GM18517 (cell line): ENCODE measurements around the gene STEAP3.
A peak's percentile ranks its signal among the peaks of the same experiment; 100 is the strongest.

Experiments used
- ATAC-seq: cut with Tn5 transposase; IDR thresholded peaks from one replicate; pipeline ENCODE4 v1.9.1; 2021; ENCODE audit warnings: mild to moderate bottlenecking, moderate library complexity; ENCODE audit not compliant: unreplicated experiment

The STEAP3 gene

GRCh38 chr2:119223521-119224390 is at the start of gene STEAP3:
STEAP3 (plus strand) TSS chr2:119223834; CDS start chr2:119231013, 7,179 bp downstream.
- ATAC-seq = peak; percentile 82

- ATAC-seq = no peak
These were observed 49.2 kb upstream of the STEAP3 start for GRCh38 chr2:119174216-119174992.

GRCh38 chr2:119174993-119175347 is 48.7 kb upstream of the STEAP3 start:
- no peak for ATAC-seq

GRCh38 chr2:119175517-119175916 is 48.1 kb upstream of the STEAP3 start:
- ATAC-seq = no peak

- ATAC-seq = no peak
These were observed 46.3 kb upstream of the STEAP3 start for GRCh38 chr2:119177171-119177837.

- no peak for ATAC-seq
These were observed 45.8 kb upstream of the STEAP3 start for GRCh38 chr2:119177838-119178190.

GRCh38 chr2:119178776-119179175 is 44.9 kb upstream of the STEAP3 start:
- no peak for ATAC-seq

- no peak for ATAC-seq
These were observed 44.4 kb upstream of the STEAP3 start for GRCh38 chr2:119179202-119179601.

- ATAC-seq = no peak
These were observed 43.6 kb upstream of the STEAP3 start for GRCh38 chr2:119179991-119180390.

- no peak for ATAC-seq
These were observed 42.7 kb upstream of the STEAP3 start for GRCh38 chr2:119180892-119181291.

GRCh38 chr2:119181391-119181790 is 42.2 kb upstream of the STEAP3 start:
- ATAC-seq = no peak

- no peak for ATAC-seq
These were observed 41.7 kb upstream of the STEAP3 start for GRCh38 chr2:119181791-119182445.

GRCh38 chr2:119184512-119184911 is 39.1 kb upstream of the STEAP3 start:
- no peak for ATAC-seq

- no peak for ATAC-seq
These were observed 33.1 kb upstream of the STEAP3 start for GRCh38 chr2:119190321-119191111.

GRCh38 chr2:119192893-119193292 is 30.7 kb upstream of the STEAP3 start:
- ATAC-seq = no peak

GRCh38 chr2:119195001-119195400 is 28.6 kb upstream of the STEAP3 start:
- no peak for ATAC-seq

GRCh38 chr2:119195887-119196286 is 27.7 kb upstream of the STEAP3 start:
- no peak for ATAC-seq

- ATAC-seq = no peak
These were observed 27.1 kb upstream of the STEAP3 start for GRCh38 chr2:119196301-119197125.

GRCh38 chr2:119197126-119197405 is 26.6 kb upstream of the STEAP3 start:
- no peak for ATAC-seq
